DOHH2 (cell line): Measurements from ENCODE around the gene TMCO4.

Experiments
- H3F3A ChIP-seq: fragments of 200-600 bp; sonication (generic), shearing (Covaris generic); 2 replicates; pipeline ENCODE4 v1.6.0; 2016; ENCODE audit warnings: antibody characterized with exemption, mild to moderate bottlenecking; ENCODE audit not compliant: control insufficient read depth, insufficient read depth
- H3K27ac ChIP-seq: fragments of 200-600 bp; sonication (generic); 2 replicates; pipeline ENCODE4 v1.5.1; 2014; ENCODE audit warnings: low read depth, mild to moderate bottlenecking, low read length, moderate library complexity
- H3K27me3 ChIP-seq: fragments of 200-600 bp; sonication (generic); 2 replicates; pipeline ENCODE4 v1.6.1; 2014; ENCODE audit warnings: mild to moderate bottlenecking, low read length, mixed read lengths; ENCODE audit not compliant: control insufficient read depth
- H3K36me3 ChIP-seq: fragments of 200-600 bp; sonication (generic); 2 replicates; pipeline ENCODE4 v1.6.1; 2014; ENCODE audit warnings: mild to moderate bottlenecking, low read length, moderate library complexity, mixed read lengths; ENCODE audit not compliant: control insufficient read depth
- H3K4me1 ChIP-seq: fragments of 200-600 bp; sonication (generic); 2 replicates; pipeline ENCODE4 v1.6.1; 2014; ENCODE audit warnings: mild to moderate bottlenecking, low read length, mixed read lengths; ENCODE audit not compliant: control insufficient read depth
- H3K4me2 ChIP-seq: fragments of 200-600 bp; sonication (generic); 2 replicates; pipeline ENCODE4 v1.6.0; 2014; ENCODE audit warnings: mild to moderate bottlenecking, low read length, moderate library complexity
- H3K4me3 ChIP-seq: fragments of 200-600 bp; sonication (generic); 2 replicates; pipeline ENCODE4 v1.5.1; 2014; ENCODE audit warnings: mild to moderate bottlenecking, low read length, mixed read lengths
- H3K79me2 ChIP-seq: fragments of 200-600 bp; sonication (generic); 2 replicates; pipeline ENCODE4 v1.6.1; 2014; ENCODE audit warnings: mild to moderate bottlenecking, low read length, mixed read lengths; ENCODE audit not compliant: control insufficient read depth
- H3K9me2 ChIP-seq: fragments of 200-600 bp; sonication (generic); replicated peaks from 2 replicates; pipeline ENCODE4 v1.6.1; 2014; ENCODE audit warnings: mild to moderate bottlenecking, low read length, mixed read lengths; ENCODE audit not compliant: control insufficient read depth
- H3K9me3 ChIP-seq: fragments of 200-600 bp; sonication (generic); 2 replicates; pipeline ENCODE4 v1.6.1; 2014; ENCODE audit warnings: antibody characterized with exemption, low read length, mixed read lengths; ENCODE audit not compliant: control insufficient read depth, insufficient read depth
- H4K20me1 ChIP-seq: fragments of 200-600 bp; sonication (generic); 2 replicates; pipeline ENCODE4 v1.6.0; 2014; ENCODE audit warnings: low read depth, mild to moderate bottlenecking, antibody characterized with exemption, low read length, moderate library complexity; ENCODE audit not compliant: control insufficient read depth, insufficient read depth
- EZH2phosphoT487 ChIP-seq: fragments of 200-600 bp; sonication (generic); IDR thresholded peaks from 2 replicates; pipeline ENCODE4 v1.6.1; 2017; ENCODE audit warnings: borderline replicate concordance, mild to moderate bottlenecking, antibody characterized with exemption, low read length, moderate library complexity, mixed read lengths
- TF ChIP-seq, protein P1 (sequence below): fragments of 200-600 bp; sonication (generic); IDR thresholded peaks from one replicate; pipeline ENCODE4 v1.5.1; 2014; ENCODE audit warnings: antibody characterized with exemption, mild to moderate bottlenecking, low read depth, low read length; ENCODE audit not compliant: poor library complexity, severe bottlenecking

The TMCO4 gene

DNA sequence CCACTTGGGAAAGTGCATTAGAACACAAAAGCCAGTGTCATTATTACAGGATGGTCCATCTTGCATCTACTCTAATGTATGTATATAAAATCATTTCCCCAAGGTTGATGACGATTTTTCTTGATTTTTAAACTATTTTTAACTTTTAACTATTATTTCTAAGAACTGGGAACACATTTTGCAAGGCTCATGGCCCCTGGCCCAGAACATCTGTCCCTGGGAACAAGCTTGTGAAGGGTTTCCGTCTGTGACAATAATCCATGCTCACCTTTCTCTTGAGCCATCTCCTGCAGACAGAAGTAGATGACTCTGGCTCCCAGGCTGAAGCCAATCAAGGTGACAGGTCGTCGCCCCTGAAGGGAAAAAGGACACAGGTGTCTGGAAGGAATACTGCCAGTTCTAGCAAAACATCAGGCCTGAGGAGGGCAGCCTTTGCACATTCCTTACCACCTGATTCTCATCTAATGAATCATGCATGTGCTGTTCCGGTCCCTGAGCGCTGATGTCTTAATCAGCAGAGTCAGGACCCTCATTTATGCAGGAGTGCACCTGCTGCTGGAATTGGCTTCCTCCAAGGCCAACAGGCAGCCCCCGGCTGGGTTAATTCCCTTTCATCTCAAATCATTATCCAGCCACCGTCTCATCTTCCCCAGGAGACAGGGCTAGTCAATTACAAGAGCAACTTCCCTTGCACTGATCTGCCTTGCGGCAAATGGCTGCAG lies 62.5 kb downstream of the TMCO4 start:
- Histone ChIP-seq H3K9me3 (no peaks in the 10 kb centered on the region), H3K79me2 (no peaks in the 10 kb centered on the region), H4K20me1 (no peaks in the 10 kb centered on the region), H3K4me2 (no peak overlapping the region), H3K27ac (no peak overlapping the region), H3K9me2 (no peaks in the 10 kb centered on the region), H3K27me3 (no peaks in the 10 kb centered on the region), H3K4me3 (no peak overlapping the region), H3K36me3 (no peaks in the 10 kb centered on the region), H3K4me1 (no peaks in the 10 kb centered on the region), H3F3A (no peaks in the 10 kb centered on the region)
- TF ChIP-seq, protein P1, sequence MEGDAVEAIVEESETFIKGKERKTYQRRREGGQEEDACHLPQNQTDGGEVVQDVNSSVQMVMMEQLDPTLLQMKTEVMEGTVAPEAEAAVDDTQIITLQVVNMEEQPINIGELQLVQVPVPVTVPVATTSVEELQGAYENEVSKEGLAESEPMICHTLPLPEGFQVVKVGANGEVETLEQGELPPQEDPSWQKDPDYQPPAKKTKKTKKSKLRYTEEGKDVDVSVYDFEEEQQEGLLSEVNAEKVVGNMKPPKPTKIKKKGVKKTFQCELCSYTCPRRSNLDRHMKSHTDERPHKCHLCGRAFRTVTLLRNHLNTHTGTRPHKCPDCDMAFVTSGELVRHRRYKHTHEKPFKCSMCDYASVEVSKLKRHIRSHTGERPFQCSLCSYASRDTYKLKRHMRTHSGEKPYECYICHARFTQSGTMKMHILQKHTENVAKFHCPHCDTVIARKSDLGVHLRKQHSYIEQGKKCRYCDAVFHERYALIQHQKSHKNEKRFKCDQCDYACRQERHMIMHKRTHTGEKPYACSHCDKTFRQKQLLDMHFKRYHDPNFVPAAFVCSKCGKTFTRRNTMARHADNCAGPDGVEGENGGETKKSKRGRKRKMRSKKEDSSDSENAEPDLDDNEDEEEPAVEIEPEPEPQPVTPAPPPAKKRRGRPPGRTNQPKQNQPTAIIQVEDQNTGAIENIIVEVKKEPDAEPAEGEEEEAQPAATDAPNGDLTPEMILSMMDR, result no peak
- no peak for TF ChIP-seq EZH2phosphoT487

DNA sequence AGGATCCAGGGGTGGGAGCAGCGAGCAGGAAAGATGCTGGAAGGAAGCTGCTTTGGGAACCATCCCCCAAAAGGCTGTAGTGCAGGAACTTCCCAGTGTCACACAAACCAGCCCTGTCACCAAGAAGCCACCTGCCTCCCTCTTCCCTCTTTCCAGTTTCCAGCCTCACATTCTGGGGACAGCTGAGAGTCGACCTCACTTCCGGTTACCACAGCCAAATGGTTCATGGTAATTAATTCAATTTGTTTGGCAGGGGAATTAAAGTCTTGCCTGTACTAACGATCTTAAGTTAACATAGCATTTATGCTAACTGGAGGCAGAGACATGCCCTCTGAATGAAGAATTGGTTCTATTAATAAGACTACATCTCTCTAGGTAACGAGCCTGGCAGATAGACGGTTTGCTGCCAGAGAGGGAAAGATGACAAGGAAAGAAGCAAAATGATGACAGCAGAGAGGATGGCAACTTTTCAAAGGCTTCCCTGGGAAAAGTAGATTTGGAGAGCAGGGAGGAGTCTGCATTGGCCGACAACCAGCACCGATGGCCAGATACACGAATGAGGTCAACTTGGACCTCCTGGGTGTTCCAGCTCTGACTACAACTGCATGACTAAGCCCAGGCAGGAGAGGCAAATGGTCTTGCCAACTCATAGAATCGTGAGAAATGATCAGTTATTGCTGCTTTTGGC lies 64.1 kb downstream of the TMCO4 start:
- H3K36me3 ChIP-seq, result no peaks in the 10 kb centered on the region
- H3K4me3 ChIP-seq, result no peak overlapping the region
- no peaks in the 10 kb centered on the region for H3K4me1 ChIP-seq
- H3K79me2 ChIP-seq, result no peaks in the 10 kb centered on the region
- no peaks in the 10 kb centered on the region for H3K9me3 ChIP-seq
- no peaks in the 10 kb centered on the region for H4K20me1 ChIP-seq
- H3F3A ChIP-seq, result no peaks in the 10 kb centered on the region
- no peaks in the 10 kb centered on the region for H3K27me3 ChIP-seq
- H3K9me2 ChIP-seq, result no peaks in the 10 kb centered on the region
- no peak overlapping the region for H3K4me2 ChIP-seq
- no peak for TF ChIP-seq EZH2phosphoT487
- TF ChIP-seq, protein P1, result no peak
- no peak overlapping the region for H3K27ac ChIP-seq

DNA sequence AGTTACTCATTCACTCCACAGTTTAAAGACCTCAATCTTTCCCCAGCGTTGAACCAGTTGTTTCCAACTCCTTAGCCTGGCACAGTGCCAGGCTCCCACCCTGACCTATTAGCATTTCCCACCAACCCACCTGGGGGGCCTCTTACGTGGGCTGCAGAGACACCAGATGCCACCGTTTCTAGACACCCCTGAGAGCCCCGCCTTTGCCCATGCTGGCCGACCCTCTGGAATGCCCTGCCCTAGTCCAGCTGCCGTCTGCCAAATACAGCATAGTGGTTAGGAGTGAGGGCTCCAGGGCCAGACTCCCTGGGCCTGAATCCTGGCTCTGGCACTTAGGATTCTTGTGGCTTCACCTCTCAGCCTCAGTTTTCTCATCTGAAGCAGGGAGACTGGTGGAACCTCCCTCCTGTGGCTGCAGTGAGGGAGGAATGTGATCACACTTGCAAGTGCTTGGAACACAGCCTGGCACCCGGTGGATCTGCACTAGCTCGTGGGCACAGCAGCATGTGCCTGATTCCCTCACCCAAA lies 65.2 kb downstream of the TMCO4 start:
- H3K27ac ChIP-seq, result no peak overlapping the region

More for the DNA sequence above, 65.2 kb downstream of the TMCO4 start:
- H3K9me2 ChIP-seq, result no peaks in the 10 kb centered on the region
- H3F3A ChIP-seq, result no peaks in the 10 kb centered on the region
- no peaks in the 10 kb centered on the region for H3K4me1 ChIP-seq
- H4K20me1 ChIP-seq, result no peaks in the 10 kb centered on the region
- no peaks in the 10 kb centered on the region for H3K27me3 ChIP-seq
- H3K4me2 ChIP-seq, result no peak overlapping the region
- H3K9me3 ChIP-seq, result peaks cover 6% of the 10 kb centered on the region; the same call in 1 of the 2 replicates
- no peak overlapping the region for H3K4me3 ChIP-seq
- H3K36me3 ChIP-seq, result no peaks in the 10 kb centered on the region
- TF ChIP-seq, protein P1, result no peak
- TF ChIP-seq EZH2phosphoT487, result no peak
- H3K79me2 ChIP-seq, result no peaks in the 10 kb centered on the region
